K562 (cell line): ENCODE data around the gene NFATC1. TPM values are rescaled to one million over a fixed set of nuclear protein-coding genes. Genes with fewer than 3 reads are reported as not detected.

Source experiments
- ATAC-seq: fragments of 200-7000 bp; cut with Tn5 transposase; 3 replicates; pipeline ENCODE4 v1.9.1; 2020; ENCODE audit warnings: moderate library complexity
- BruUV-seq: library from RNA; stranded (reverse); fragments of 400-500 nt; replicated peaks from 2 replicates; lab custom pipeline; 2021; lab: Mats Ljungman, UMichigan
- CTCF ChIA-PET: fragments of 300-600 bp; formaldehyde crosslinking; extraction: SDS; loops from one replicate; lab custom pipeline; 2021; ENCODE audit warnings: low intra/inter-chr PET ratio; lab: Yijun Ruan, JAX
- POLR2A ChIA-PET: fragments of 300-600, 350-650 bp; sonication (Branson Sonifier 250); formaldehyde crosslinking; extraction: SDS; loops from one replicate; lab custom pipeline; 2021; ENCODE audit warnings: antibody characterized with exemption, inconsistent platforms; lab: Yijun Ruan, JAX
- DNase-seq, 4 experiments: peaks; one replicate each; pipeline versions ENCODE4 v3.0.0 to v3.0.0-alpha.2; 2011 to 2018; ENCODE audit warnings: low spot score in 3 of 4, mixed read lengths in 3 of 4; ENCODE audit errors: extremely low read depth in 1 of 4
- FAIRE-seq: peaks from 2 replicates; lab custom pipeline; 2011; peaks lifted over from hg19 to GRCh38; lab: Jason Lieb, UNC
- H2AFZ ChIP-seq: 2 replicates; pipeline ENCODE4 v1.6.0; 2011; ENCODE audit warnings: low read depth, low read length, control low read depth, inconsistent platforms
- H3K27ac ChIP-seq: fragments of 200-600 bp; 3 replicates; pipeline ENCODE4 v1.8.0; 2011; ENCODE audit warnings: low read depth, mild to moderate bottlenecking, control low read depth, inconsistent platforms, low read length, moderate library complexity, mixed read lengths; ENCODE audit errors: extremely low read depth
- H3K27me3 ChIP-seq, 2 experiments: fragments of 300-600 bp in 1 of 2; 2 replicates in 1 of 2; 3 replicates in 1 of 2; pipeline versions ENCODE4 v1.6.0 to v1.8.0; 2011; ENCODE audit warnings: inconsistent platforms in 2 of 2, low read length in 2 of 2, mild to moderate bottlenecking in 1 of 2, mixed read lengths in 1 of 2, moderate library complexity in 1 of 2; ENCODE audit not compliant: control insufficient read depth in 2 of 2, insufficient read depth in 2 of 2
- H3K36me3 ChIP-seq: fragments of 300-600 bp; 3 replicates; pipeline ENCODE4 v1.8.0; 2011; ENCODE audit warnings: mild to moderate bottlenecking, low read length, inconsistent platforms; ENCODE audit not compliant: control insufficient read depth, insufficient read depth
- H3K4me1 ChIP-seq, 2 experiments: fragments of 200-600 bp in 1 of 2; replicated peaks in 1 of 2; 2 replicates in 1 of 2; 3 replicates in 1 of 2; pipeline versions ENCODE4 v1.5.1 to v1.8.0; 2011; ENCODE audit warnings: inconsistent platforms in 2 of 2, low read length in 2 of 2, mild to moderate bottlenecking in 1 of 2, mixed read lengths in 1 of 2, moderate library complexity in 1 of 2; ENCODE audit not compliant: control insufficient read depth in 2 of 2, insufficient read depth in 2 of 2
- H3K4me2 ChIP-seq: 2 replicates; pipeline ENCODE4 v1.6.1; 2011; ENCODE audit warnings: low read length, control low read depth, inconsistent platforms, mixed read lengths; ENCODE audit not compliant: insufficient read depth
- H3K4me3 ChIP-seq: fragments of 200-600 bp; sonication (generic), shearing (Covaris generic); 2 replicates; pipeline ENCODE4 v1.5.1; 2016; ENCODE audit warnings: control low read depth, inconsistent platforms
- H3K79me2 ChIP-seq: fragments of 200-600 bp; 3 replicates; pipeline ENCODE4 v1.8.0; 2011; ENCODE audit warnings: low read length, inconsistent platforms; ENCODE audit not compliant: control insufficient read depth, insufficient read depth
- H3K9ac ChIP-seq, 2 experiments: 2 replicates each; pipeline versions ENCODE4 v1.6.0 to v1.6.1; 2011; ENCODE audit warnings: low read depth in 2 of 2, low read length in 2 of 2, control low read depth in 1 of 2, inconsistent platforms in 1 of 2, mild to moderate bottlenecking in 1 of 2, mixed read lengths in 1 of 2; ENCODE audit not compliant: insufficient read depth in 1 of 2
- H3K9me1 ChIP-seq: one replicate; pipeline ENCODE4 v1.6.0; 2011; ENCODE audit warnings: inconsistent platforms, mild to moderate bottlenecking, low read length, moderate library complexity; ENCODE audit not compliant: control insufficient read depth, insufficient read depth
- H3K9me3 ChIP-seq: replicated peaks from 2 replicates; pipeline ENCODE4 v1.5.1; 2011; ENCODE audit warnings: low read depth, low read length, inconsistent platforms; ENCODE audit not compliant: control insufficient read depth, insufficient read depth
- H4K20me1 ChIP-seq: replicated peaks from 2 replicates; pipeline ENCODE4 v1.6.1; 2011; ENCODE audit warnings: low read length, inconsistent platforms, mixed read lengths; ENCODE audit not compliant: control insufficient read depth, insufficient read depth
- EP400 ChIP-seq: fragments of 450-650 bp; IDR thresholded peaks from 2 replicates; pipeline ENCODE4 v1.6.1; 2017; ENCODE audit warnings: antibody characterized with exemption, mild to moderate bottlenecking, moderate library complexity
- FOXJ3 ChIP-seq: sonication (generic); formaldehyde crosslinking; IDR thresholded peaks from 2 replicates; pipeline ENCODE4 v1.4.0; 2020; ENCODE audit warnings: mild to moderate bottlenecking, missing genetic modification reagents
- FOXP1 ChIP-seq: sonication (generic); formaldehyde crosslinking; IDR thresholded peaks from 2 replicates; pipeline ENCODE4 v1.8.0; 2022; ENCODE audit warnings: mild to moderate bottlenecking, missing genetic modification reagents
- NBN ChIP-seq: fragments of 450-650 bp; IDR thresholded peaks from 2 replicates; pipeline ENCODE4 v1.6.1; 2016; ENCODE audit warnings: low read depth, mild to moderate bottlenecking
- NFIX ChIP-seq: fragments of 250-450 bp; sonication (Bioruptor Pico); IDR thresholded peaks from 2 replicates; pipeline ENCODE4 v1.4.0; 2020; ENCODE audit warnings: low read depth, mild to moderate bottlenecking, moderate library complexity
- OTX1 ChIP-seq: fragments of 450-650 bp; formaldehyde crosslinking; IDR thresholded peaks from 2 replicates; pipeline ENCODE4 v1.4.0; 2022; ENCODE audit warnings: mild to moderate bottlenecking
- STAT5A ChIP-seq: IDR thresholded peaks from 2 replicates; pipeline ENCODE4 v1.6.1; 2012; ENCODE audit warnings: low read length, inconsistent platforms, borderline replicate concordance
- TAF9B ChIP-seq: fragments of 450-650 bp; IDR thresholded peaks from 2 replicates; pipeline ENCODE4 v1.6.1; 2018; ENCODE audit warnings: mild to moderate bottlenecking; ENCODE audit not compliant: partially characterized antibody
- ZNF175 ChIP-seq: fragments of 200-800 bp; sonication (Bioruptor generic); IDR thresholded peaks from 2 replicates; pipeline ENCODE4 v1.6.1; 2016; ENCODE audit warnings: low read depth, mild to moderate bottlenecking, missing genetic modification characterization, missing compliant biosample characterization
- WGBS: fragments of 100-300 bp; shearing (Covaris generic); methylation state at CpG from one replicate; pipeline ENCODE4 v1.1.6; 2016; ENCODE audit warnings: low coverage, mixed read lengths; ENCODE audit not compliant: insufficient coverage; ENCODE audit errors: missing lambda C conversion rate; 5-methylcytosine and 5-hydroxymethylcytosine counted together
- in situ Hi-C: fragments of 300-500 bp; cut with MboI; formaldehyde crosslinking; loops from 4 replicates; pipeline ENCODE4 v1.15.0; 2018; ENCODE audit warnings: inconsistent platforms, mixed read lengths
- intact Hi-C: fragments of 100-400 bp; cut with micrococcal nuclease; formaldehyde crosslinking; loops from 2 replicates; pipeline ENCODE4 v1.14.2; 2022
- polyA plus RNA-seq, 8 experiments: library from polyadenylated mRNA; depleted of rRNA in 4 of 8; stranded (reverse) in 5 of 8; unstranded in 3 of 8; fragments of >200 nt; fragmentation: Nextera tagmentation in 2 of 8; fragmentation: Illumina TruSeq in 1 of 8; extraction: Ambion mirVana in 2 of 8; extraction: Trizol in 1 of 8; gene quantifications; 2 replicates each; pipeline versions ENCODE4 v1.2.1 to v1.2.3, GENCODE V29; 2011 to 2014; ENCODE audit warnings: inconsistent platforms in 1 of 8, missing spikeins in 1 of 8
- total RNA-seq, 7 experiments: library from RNA; depleted of rRNA in 6 of 7; stranded (reverse); fragments of >200 nt in 6 of 7; fragmentation: Illumina TruSeq in 2 of 7; extraction: Trizol in 2 of 7; gene quantifications; 2 replicates each; pipeline versions ENCODE4 v1.2.1 to v1.2.3, GENCODE V29; 2011 to 2021; ENCODE audit warnings: low replicate concordance in 1 of 7
- TF ChIP-seq, protein P1 (sequence below): sonication (generic); formaldehyde crosslinking; IDR thresholded peaks from 2 replicates; pipeline ENCODE4 v1.9.0; 2022; ENCODE audit warnings: mild to moderate bottlenecking, missing genetic modification reagents

NFATC1 gene
- total and polyA plus RNA-seq, 9 of the 15 experiments (the other 6 are each of a cell fraction or from before 2014, with no cell fraction given), result 1.1 to 16.4 (median 2.5) TPM

- Histone ChIP-seq H3K4me1 (peaks cover 0 to 11% of the 10 kb centered on the region in 2 experiments; a peak in 2 of 5 replicates), H3K36me3 (peaks cover 11% of the 10 kb centered on the region; the same call in 1 of the 3 replicates), H3K27ac (no peak overlapping the region), H3K79me2 (no peaks in the 10 kb centered on the region), H3K4me3 (no peak overlapping the region), H3K9me3 (no peaks in the 10 kb centered on the region), H3K9me1 (no peaks in the 10 kb centered on the region), H4K20me1 (peaks cover 4% of the 10 kb centered on the region; the same call in 1 of the 2 replicates), H3K27me3 (peaks cover 0 to 14% of the 10 kb centered on the region in 2 experiments; a peak in 1 of 5 replicates), H2AFZ (no peak overlapping the region), H3K9ac (no peak overlapping the region), H3K4me2 (no peak overlapping the region)
- ATAC-seq, result no peak
- BruUV-seq, result no TSS peak
- TF ChIP-seq ZNF175 (CRISPR knock-in tag), result no peak
- TF ChIP-seq, protein P1, sequence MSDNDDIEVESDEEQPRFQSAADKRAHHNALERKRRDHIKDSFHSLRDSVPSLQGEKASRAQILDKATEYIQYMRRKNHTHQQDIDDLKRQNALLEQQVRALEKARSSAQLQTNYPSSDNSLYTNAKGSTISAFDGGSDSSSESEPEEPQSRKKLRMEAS (CRISPR knock-in tag), result no peak
- TF ChIP-seq STAT5A, result no peak
- no peak for TF ChIP-seq EP400
- TF ChIP-seq NFIX, result no peak
- TF ChIP-seq NBN, result no peak
- no peak for TF ChIP-seq FOXP1 (CRISPR knock-in tag)
- TF ChIP-seq FOXJ3, result no peak
- no peak for TF ChIP-seq OTX1
- no peak for TF ChIP-seq TAF9B
- in situ Hi-C loops (no loop called here), intact Hi-C loops (no loop called here)
- FAIRE-seq, result no peak
- ChIA-PET POLR2A (no interaction called here), CTCF (no interaction called here)
- no peak for DNase-seq
- whole genome bisulfite sequencing, result 40% methylated on average over 5 of the region's 18 CpGs
Measured at GRCh38 chr18:79531926-79532312, 136.2 kb downstream of the NFATC1 start.
